ENCODE measurements around the gene MTFR1L. TPM values are rescaled to one million over a fixed set of nuclear protein-coding genes. Genes with fewer than 3 reads are reported as not detected.

MTFR1L gene
- polyA plus RNA-seq, 1 experiment: 93.7 TPM

GRCh38 chr1:25772692-25773245 is 47.0 kb upstream of the MTFR1L start:
- no peak for TF ChIP-seq CTCF (IDR thresholded peaks at IDR 0.05; ENCODE audit: insufficient read depth, low read depth, low read length)
- Histone ChIP-seq H3K36me3 (ENCODE audit: control insufficient read depth, insufficient read depth, low read length) (no peaks in the 10 kb centered on the region), H3K27me3 (ENCODE audit: control insufficient read depth, insufficient read depth, low read length) (no peaks in the 10 kb centered on the region; the same call in 1 of the 2 replicates), H3K4me3 (ENCODE audit: low read depth, low read length) (no peak overlapping the region)
- no peak for DNase-seq (ENCODE audit: low read depth)
- ChIA-PET POLR2A (no interaction called here), CTCF (interaction anchor here (0.9 to 1.7 kb wide), 2 partner anchors 10 to 25 kb away, joined by 3 to 7 read pairs; no protein-coding TSS in a partner anchor)

GRCh38 chr1:25773441-25774125 is 46.2 kb upstream of the MTFR1L start:
- H3K27me3 ChIP-seq (ENCODE audit: control insufficient read depth, insufficient read depth, low read length): no peaks in the 10 kb centered on the region; the same call in 1 of the 2 replicates
- TF ChIP-seq CTCF (IDR thresholded peaks at IDR 0.05; ENCODE audit: insufficient read depth, low read depth, low read length): no peak

GRCh38 chr1:25774206-25774803 is 45.4 kb upstream of the MTFR1L start:
- CTCF ChIA-PET: interaction anchor here (0.6 to 1.7 kb wide), 6 partner anchors 13 to 258 kb away, joined by 3 to 7 read pairs (median 4); no protein-coding TSS in a partner anchor
- H3K4me3 ChIP-seq (ENCODE audit: low read depth, low read length): no peak overlapping the region
- no peak for TF ChIP-seq CTCF (IDR thresholded peaks at IDR 0.05; ENCODE audit: insufficient read depth, low read depth, low read length)
- POLR2A ChIA-PET: no interaction called here
- DNase-seq (ENCODE audit: low read depth): no peak
- no peaks in the 10 kb centered on the region; the same call in 1 of the 2 replicates for H3K27me3 ChIP-seq (ENCODE audit: control insufficient read depth, insufficient read depth, low read length)
- no peaks in the 10 kb centered on the region for H3K36me3 ChIP-seq (ENCODE audit: control insufficient read depth, insufficient read depth, low read length)

More at GRCh38 chr1:25773441-25774125, 46.2 kb upstream of the MTFR1L start:
- Histone ChIP-seq H3K4me3 (ENCODE audit: low read depth, low read length) (no peak overlapping the region), H3K36me3 (ENCODE audit: control insufficient read depth, insufficient read depth, low read length) (no peaks in the 10 kb centered on the region)
- ChIA-PET CTCF (interaction anchor here (0.6 to 1.7 kb wide), 6 partner anchors 9 to 165 kb away, joined by 3 to 7 read pairs (median 4); no protein-coding TSS in a partner anchor), POLR2A (no interaction called here)
- no peak for DNase-seq (ENCODE audit: low read depth)

- DNase-seq (ENCODE audit: low read depth): no peak
- no peak overlapping the region for H3K4me3 ChIP-seq (ENCODE audit: low read depth, low read length)
- no peaks in the 10 kb centered on the region; the same call in 1 of the 2 replicates for H3K27me3 ChIP-seq (ENCODE audit: control insufficient read depth, insufficient read depth, low read length)
- no peak for TF ChIP-seq CTCF (IDR thresholded peaks at IDR 0.05; ENCODE audit: insufficient read depth, low read depth, low read length)
- CTCF ChIA-PET: interaction anchor here (1.0 to 1.7 kb wide), 4 partner anchors 10 to 259 kb away, joined by 3 to 6 read pairs (median 3); no protein-coding TSS in a partner anchor
- H3K36me3 ChIP-seq (ENCODE audit: control insufficient read depth, insufficient read depth, low read length): no peaks in the 10 kb centered on the region
- POLR2A ChIA-PET: no interaction called here
Measured at GRCh38 chr1:25774921-25775771, 44.6 kb upstream of the MTFR1L start.

Measured in BJ (cell line).